Astrocyte of the spinal cord (primary cell): ENCODE results near the gene TENM4.
A peak's percentile ranks its signal among the peaks of the same experiment; 100 is the strongest.

Source experiments
- DNase-seq: peaks from one replicate; pipeline ENCODE4 v3.0.0; 2011; ENCODE audit warnings: low read depth, low spot score
- H3K4me3 ChIP-seq: 2 replicates; pipeline ENCODE4 v1.5.1; 2011; ENCODE audit warnings: low read depth, mild to moderate bottlenecking, low read length, moderate library complexity
- in situ Hi-C: cut with HindIII; loops from 2 replicates; pipeline ENCODE4 v1.10.0; 2017; ENCODE audit warnings: low sequenced_read_pairs
- TF ChIP-seq, protein P1 (sequence below): IDR thresholded peaks from 2 replicates; pipeline ENCODE4 v1.5.1; 2012; ENCODE audit warnings: low read depth, mild to moderate bottlenecking, low read length, inconsistent platforms

Gene TENM4

GRCh38 chr11:78961937-78962701 is 478.7 kb downstream of the TENM4 start:
- TF ChIP-seq, protein P1, sequence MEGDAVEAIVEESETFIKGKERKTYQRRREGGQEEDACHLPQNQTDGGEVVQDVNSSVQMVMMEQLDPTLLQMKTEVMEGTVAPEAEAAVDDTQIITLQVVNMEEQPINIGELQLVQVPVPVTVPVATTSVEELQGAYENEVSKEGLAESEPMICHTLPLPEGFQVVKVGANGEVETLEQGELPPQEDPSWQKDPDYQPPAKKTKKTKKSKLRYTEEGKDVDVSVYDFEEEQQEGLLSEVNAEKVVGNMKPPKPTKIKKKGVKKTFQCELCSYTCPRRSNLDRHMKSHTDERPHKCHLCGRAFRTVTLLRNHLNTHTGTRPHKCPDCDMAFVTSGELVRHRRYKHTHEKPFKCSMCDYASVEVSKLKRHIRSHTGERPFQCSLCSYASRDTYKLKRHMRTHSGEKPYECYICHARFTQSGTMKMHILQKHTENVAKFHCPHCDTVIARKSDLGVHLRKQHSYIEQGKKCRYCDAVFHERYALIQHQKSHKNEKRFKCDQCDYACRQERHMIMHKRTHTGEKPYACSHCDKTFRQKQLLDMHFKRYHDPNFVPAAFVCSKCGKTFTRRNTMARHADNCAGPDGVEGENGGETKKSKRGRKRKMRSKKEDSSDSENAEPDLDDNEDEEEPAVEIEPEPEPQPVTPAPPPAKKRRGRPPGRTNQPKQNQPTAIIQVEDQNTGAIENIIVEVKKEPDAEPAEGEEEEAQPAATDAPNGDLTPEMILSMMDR, result no peak
- in situ Hi-C loops, result no loop called here
- DNase-seq, result peak; percentile 71
- peak overlapping the region; percentile 31 for H3K4me3 ChIP-seq

DNA sequence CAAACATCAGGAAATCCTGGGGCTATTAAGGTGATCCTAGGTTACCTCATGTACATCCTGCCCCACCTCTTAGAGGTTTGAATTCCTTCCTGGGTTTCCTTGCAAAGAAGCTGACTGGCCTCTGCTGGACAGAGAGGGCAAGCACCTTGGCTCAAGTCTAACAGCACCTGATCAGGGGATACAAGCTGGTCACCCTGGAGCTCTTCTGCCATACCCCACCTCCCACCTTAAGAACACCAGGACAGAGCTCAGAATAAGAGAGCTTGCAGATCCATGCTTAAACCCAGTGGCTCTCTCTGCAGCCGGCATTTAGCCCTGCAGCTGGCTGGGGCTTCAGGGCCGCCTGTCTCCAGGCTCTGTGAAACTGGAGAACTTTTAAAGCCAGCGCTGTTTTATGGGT is 479.6 kb downstream of the TENM4 start:
- peak; percentile 33 for DNase-seq
- H3K4me3 ChIP-seq, result no peak overlapping the region
- in situ Hi-C loops, result no loop called here
- TF ChIP-seq, protein P1, result peak; percentile 64

- no peak for DNase-seq
- TF ChIP-seq, protein P1, result no peak
- in situ Hi-C loops, result no loop called here
- H3K4me3 ChIP-seq, result no peak overlapping the region
These were observed 482.4 kb downstream of the TENM4 start for GRCh38 chr11:78958444-78958843.

- TF ChIP-seq, protein P1, result no peak
- no peak overlapping the region for H3K4me3 ChIP-seq
- in situ Hi-C loops, result no loop called here
- DNase-seq, result peak; percentile 41
These were observed 483.2 kb downstream of the TENM4 start for GRCh38 chr11:78957476-78958245.

GRCh38 chr11:78954696-78955095 is 486.1 kb downstream of the TENM4 start:
- no peak overlapping the region for H3K4me3 ChIP-seq
- no peak for DNase-seq
- TF ChIP-seq, protein P1, result no peak
- in situ Hi-C loops, result no loop called here

DNA sequence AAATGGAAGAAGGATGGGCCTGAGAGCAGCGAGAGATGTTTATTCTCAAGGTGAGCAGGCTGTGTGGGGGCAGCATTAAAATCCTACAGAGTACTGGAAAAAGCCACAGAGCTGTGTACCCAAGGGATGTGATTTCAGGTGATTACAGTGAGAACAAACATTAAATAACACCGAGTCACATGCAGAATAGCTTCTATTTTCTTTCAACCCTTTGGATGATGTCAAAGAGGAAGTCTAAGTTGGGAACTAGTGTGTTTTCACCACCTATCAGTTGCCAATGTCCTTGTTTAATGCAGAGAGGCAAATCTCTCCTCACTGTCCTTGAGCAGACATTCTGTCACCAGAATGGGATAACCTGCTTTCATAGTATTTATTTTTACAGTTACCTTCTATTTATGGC is 486.6 kb downstream of the TENM4 start:
- TF ChIP-seq, protein P1, result no peak
- H3K4me3 ChIP-seq, result no peak overlapping the region
- in situ Hi-C loops, result no loop called here
- no peak for DNase-seq
